NCI-H1105 treated with DMSO at 0.1 percent for 48 hours (cell line): Measurements from ENCODE around the gene HTR7.
"Not testable (repeated sequence)": the region's sequence is repeated elsewhere in the genome, so short reads cannot be mapped to it uniquely, and the experiment has no call there.

Experiments
- DNase-seq: peaks from one replicate; lab custom pipeline; 2025; lab: John Stamatoyannopoulos, UW

HTR7 gene

DNA sequence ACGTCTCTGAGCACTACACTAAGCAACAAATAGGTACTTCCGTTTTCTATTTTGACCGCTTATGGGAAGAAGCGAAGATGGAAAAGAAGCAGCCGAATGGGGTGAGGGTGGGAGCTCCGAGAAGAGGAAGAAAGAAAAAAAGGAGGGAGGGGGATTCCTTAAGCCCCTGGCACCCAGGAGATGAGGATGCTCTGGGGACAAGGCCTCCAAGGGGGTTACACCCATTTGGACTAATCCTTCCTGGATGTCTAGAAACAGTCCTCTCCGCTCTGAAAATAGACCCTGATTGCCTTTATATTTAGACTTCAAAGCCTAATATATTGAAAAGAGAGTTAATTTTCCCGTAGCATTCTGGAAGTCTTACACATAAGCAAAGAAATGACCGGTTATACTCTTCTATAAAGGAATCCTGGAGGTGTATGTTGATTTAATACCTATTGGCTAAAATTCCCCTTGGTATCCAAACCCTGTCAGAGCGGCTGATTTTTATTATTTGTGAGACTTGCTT is 676 bp upstream of the HTR7 start:
- no peak for DNase-seq

DNA sequence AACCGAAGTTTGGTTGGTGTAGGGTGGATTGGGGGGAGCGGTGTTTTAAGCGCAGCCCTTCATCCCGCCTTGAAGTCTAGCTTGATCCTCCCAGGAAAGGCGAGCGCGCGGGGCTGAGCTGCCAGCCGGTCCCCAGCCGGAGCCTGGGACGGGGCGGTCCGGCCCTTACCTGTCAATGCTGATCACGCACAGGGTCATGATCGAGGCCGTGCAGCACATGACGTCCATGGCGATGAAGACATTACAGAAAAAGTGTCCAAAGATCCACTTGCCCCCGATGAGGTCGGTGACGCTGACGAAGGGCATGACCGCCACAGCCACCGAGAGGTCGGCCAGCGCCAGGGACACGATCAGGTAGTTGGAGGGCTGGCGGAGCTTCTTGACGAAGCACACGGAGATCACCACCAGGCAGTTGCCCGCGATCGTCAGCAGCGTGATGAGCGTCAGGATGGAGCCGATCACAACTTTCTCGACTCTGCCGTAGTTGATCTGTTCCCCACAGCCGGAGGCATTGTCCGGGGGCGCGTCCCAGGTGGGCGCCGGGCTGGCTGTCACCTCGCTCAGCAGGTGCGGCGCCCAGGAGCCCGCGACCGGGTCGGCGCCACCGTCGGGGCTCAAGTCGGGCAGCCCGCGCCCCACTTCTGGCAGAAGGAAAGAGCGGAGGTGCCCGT is 740 bp downstream of the HTR7 start:
- no peak for DNase-seq

DNA sequence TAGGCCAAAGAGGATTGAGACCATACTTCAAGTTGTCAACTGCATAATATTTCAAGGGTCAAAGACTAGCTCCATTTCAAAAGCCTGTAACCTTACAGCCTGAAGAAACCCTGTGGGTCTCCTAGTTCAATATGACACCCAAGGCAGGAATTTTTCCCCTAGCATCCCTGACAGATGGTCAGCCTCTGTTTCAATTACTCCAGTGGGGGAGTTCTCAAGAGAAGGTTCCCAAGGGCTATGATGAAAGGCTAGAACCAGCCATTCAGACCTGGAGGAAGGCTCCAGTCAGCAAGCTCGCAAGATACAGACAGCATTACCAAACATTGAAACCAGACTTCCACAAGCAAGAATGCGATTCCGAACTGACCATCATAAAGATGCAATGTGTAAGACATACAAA is 1.6 kb downstream of the HTR7 start:
- DNase-seq, result no peak

DNA sequence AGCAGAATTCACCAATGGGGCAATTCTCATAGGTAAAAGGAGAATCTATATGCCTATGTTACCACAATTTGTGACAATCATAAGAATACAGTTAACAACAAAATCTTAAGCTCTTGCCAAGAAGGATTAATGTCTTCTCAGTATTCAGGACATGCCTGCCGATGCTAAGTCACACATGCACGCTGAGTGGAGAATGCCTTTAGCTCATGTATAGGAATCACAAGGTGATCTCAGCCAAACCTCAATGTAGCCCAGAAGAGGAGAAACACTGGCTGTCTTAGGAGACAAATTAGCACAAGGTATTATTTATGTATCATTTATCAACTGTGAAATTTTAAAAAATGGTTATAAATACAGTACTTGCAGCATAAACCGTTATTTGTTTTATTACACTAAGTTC is 2.7 kb downstream of the HTR7 start:
- DNase-seq, result no peak

DNA sequence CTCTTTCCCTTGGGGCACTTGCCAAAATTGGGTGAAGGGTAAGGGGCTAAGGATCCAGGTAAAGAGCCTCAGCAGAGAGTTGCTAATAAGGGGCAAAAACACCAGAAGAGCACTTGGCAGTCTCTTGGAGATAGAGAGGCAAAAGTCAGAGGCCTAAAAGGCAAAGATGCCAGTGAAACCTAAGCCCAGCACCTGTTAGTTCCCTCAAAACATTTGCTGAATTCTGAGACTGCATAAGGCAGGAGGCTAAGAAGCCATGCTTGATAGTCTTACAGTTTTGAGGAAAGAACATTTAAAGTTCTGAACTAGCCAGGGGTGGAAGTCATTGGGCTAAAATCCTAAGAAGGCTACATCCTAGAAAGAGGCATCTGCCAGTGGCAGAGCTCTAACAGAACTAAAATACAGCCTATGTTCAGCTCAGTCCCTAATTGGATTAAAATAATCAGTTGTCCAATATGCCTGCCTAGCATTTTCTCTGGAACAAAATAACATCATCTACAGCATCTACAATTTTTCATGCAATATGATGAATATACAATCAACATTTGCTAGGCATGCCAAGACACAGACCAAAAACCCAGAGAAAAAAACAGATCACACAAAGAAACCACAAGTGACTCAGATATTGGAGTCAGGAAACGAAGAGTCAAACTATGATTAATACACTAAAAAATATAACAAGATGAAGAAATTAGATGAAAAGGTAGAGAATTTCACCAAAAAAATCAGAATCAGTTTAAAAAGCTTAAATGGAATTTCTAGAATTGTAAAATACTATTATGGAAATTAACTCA is 7.7 kb downstream of the HTR7 start:
- no peak for DNase-seq

DNA sequence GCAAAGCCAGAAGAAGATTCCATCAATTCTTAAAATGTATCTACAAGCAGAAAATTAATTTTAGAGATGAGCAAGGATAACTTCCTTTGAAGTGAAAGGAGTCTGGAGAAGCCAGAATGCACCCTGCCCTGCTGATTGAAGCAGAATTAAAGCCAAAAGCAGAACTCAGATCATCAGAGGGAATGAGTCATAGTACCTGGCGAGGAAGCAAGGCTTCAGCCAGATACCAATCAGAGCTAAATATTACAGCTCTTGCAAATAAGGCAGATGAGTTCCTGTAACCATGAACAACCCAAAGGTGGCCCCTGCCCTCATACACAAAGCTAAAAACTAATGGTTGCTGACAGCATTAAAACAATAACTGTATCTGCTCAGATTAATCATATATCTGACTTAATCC is 10.4 kb downstream of the HTR7 start:
- no peak for DNase-seq

DNA sequence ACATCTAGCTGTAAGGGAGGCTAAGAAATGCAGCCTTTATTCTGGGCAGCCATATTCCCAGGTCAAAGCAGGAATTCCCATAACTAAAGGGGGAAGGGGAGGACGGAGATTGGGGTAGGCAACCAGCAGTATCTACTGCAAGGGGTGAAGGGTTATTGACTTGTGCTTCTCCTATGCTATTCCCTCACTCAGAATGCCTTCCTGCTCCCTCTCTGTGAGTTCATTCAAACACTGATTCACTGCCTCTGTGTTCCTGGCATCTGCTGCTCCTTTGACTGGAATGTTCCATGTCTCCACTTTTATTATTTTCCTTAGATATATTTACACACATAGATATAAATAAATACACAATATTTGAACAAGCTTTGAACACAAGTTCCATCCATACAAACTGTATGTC is 11.1 kb downstream of the HTR7 start:
- DNase-seq, result no peak

DNA sequence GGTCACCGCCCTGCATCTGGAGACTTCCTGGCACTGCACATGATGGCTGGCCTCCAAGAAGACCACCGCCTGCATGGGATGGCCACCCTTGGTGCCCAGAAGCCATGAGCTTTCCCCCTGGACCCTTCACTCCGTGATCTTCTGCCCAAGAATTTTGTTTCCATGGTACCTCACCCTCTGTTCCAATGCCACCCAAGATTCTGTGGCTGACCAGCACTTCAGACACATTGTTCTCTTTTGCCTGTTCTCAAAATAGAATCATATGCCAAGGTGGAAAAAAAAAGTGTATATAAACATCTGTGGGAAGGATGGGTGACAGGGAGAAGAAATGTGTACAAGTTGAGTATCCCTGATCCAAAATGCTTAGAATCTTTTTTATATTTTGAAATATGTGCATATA is 12.1 kb downstream of the HTR7 start:
- no peak for DNase-seq

DNA sequence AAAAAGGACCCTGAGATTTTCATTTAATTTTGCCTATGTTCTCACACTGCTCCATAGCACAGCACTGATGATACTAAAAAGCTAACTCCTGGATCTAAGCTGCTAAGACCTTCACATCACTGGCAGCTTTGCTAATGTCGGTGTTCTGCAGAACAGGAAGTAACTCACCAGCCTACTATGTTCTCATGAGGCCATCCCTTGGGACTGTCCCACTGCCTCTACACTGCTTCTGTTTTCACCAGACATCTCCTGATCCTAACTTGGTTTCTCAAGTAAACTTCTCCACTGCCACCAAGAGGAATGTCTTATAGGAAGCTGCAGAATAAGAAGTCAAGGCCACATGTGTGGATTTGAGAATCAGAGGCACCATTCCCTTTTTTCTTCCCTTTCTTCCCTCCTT is 15.1 kb downstream of the HTR7 start:
- no peak for DNase-seq

DNA sequence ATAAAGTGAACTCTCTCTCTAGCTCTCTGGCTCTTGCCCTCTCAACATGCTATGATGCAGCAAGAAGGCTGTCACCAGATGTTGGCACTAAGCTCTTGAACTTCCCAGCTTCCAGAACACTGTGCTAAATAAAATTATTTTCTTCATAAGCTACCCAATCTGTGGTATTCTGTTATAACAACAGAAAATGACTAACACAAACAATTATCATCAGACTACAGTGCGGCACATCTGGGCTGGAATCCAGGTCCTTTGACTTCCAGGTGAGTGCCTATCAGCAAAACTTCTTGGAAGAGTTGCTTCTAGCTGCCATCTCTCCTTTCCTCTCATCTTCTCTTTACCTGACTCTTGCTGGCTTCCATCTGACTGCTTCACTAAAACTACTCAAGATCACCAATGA is 20.4 kb downstream of the HTR7 start:
- DNase-seq, result no peak

DNA sequence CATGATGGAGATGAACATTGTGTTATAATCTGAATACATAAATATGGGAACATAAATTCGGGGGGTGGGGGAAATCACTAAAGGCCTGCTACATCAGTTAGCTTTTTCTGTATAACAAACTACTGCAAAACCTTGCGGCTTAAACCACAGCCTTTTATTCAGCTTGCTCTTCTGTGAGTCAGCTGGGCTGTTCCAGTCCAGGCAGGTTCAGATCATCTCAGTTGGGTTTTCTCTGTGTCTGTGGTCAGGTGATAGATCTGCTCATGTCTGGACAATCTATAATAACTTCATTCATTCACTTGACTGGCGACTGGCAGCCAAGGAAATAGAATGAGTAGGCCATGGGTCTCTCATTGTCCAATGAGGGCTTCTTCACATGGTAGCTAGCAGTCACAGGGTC is 23.5 kb downstream of the HTR7 start:
- DNase-seq, result no peak

DNA sequence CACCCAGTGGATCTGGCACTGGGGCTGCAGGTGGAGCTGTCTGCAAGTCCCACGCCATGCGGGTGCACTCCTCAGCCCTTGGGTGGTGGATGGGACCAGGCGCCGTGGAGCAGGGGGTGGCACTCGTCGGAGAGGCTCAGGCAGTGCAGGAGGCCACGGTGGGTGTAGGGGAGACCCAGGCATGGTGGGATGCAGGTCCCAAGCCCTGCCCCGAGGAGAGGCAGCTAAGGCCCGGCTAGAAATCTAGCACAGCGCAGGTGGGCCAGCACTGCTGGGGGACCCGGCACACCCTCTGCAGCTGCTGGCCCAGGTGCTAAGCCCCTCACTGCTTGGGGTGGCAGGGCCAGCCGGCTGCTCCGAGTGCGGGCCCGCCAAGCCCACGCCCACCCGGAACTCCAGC is 25.7 kb downstream of the HTR7 start:
- no peak for DNase-seq

DNA sequence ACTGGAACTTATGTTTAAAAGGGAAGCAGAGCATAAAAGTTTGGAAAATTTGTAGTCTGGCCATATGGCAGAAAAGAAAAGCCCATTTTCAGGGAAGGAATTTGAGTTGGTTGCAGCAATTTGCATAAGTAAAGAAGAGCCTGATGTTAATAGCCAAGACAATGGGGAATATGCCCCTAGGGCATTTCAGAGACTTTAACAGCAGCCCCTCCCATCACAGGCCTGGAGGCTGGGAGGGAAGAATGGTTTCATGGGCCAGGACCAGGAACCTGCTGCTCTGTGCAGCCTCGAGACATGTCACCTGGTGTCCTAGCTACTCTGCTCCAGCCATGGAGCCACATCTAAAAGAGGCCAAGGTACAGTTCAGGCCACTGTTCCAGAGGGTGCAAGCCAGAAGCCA is 35.3 kb downstream of the HTR7 start:
- DNase-seq, result no peak

DNA sequence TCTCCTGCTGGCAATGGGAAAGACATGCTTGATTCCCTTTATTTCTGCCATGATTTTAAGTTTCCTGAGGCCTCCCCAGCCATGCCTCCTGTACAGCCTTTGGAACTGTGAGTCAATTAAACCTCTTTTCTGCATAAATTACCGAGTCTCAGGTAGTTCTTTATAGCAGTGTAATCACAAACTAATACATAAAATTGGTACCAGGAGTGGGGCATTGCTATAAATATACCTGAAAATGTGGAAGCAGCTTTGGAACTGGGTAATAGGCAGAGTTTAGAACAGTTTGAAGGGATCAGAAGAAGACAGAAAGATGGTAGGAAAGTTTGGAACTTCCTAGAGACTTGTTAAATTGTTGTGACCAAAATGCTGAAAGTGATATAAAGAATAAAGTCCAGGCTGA is 36.0 kb downstream of the HTR7 start:
- DNase-seq, result not testable (repeated sequence)

DNA sequence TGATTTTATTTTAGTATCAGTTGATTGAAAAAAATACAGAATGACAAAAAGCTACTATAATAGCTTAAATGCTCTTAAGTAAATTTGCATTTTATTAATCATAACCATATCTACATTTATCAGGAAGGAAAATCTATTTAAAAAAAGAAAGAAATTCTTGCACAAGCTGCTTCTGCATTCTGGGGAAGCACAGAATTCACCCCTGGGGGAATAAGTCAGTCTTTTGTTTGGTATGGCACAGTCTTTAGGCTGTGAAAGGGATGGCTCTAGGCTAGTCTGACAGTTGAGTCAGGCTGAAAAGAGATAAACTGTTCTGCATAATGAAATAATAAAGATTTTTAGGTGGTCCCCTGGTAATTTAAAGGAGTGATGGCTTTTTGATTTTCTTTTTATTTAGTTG is 37.9 kb downstream of the HTR7 start:
- DNase-seq, result no peak

DNA sequence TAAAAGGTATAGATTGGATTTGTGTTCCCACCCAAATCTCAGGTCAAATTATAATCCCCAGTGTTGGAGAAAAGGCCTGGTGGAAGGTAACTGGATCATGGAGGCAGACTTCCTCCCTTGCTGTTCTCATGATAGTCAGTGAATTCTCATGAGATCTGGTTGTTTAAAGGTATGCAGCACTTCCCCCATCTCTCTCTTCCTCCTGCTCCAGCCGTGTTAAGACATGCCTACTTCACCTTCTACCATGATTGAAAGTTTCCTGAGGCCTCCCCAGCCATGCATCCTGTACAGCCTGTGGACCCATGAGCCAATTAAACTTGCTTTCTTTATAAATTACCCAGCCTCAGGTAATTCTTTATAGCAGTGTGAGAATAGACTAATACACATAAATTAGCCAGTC is 39.1 kb downstream of the HTR7 start:
- no peak for DNase-seq

DNA sequence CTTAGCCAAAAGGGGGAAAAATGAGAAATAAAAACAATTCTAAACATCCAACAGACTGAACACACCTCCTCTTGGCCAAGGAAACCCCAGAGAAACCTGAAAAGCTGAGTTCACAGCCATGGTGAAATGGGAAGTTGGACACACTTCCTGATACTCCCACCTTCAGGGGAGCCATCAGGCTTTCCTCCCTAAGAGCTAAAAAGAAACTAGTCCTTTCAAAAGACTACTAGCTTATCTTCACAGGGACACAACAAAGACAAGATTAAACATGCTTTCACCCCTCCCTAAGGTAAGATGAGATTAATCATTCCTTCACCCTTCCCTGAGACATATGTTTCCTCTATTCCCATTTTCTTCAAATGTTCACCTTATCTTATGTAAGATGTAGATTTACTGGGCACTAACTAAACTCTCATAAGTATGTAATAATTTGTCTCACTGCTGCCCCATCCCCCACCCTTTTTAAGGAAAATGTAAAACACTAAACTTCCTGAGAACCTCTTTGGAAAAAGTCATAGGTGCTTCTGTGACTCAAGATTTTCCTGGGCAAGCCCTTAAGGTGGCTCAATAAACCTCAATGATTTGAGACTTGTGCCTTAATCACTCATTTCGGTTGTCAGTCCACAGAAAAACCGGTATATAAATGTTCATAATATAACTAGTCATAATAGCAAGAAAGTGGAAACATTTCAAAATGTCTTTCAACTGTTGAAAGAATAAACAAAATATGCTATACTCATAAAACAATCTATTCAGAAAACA is 40.5 kb downstream of the HTR7 start:
- no peak for DNase-seq

DNA sequence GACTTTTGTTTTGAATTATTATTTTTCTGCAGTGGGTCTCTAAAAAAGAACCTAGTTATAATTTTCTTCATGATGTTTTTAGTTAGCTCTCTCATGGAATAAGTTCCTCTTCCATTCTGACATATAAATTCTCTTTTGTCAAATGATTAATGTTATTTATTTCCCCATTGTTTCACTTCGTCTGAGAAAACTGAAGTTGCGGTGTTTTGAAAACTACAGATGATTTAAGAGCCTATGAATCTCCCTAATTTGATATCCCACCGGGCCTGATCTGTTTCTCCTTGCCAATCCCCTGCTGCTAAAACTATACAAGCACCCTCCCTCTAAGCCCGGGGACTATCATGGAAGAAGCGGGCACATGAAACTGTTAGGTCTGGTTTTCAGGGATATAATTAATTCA is 41.4 kb downstream of the HTR7 start:
- DNase-seq, result no peak

DNA sequence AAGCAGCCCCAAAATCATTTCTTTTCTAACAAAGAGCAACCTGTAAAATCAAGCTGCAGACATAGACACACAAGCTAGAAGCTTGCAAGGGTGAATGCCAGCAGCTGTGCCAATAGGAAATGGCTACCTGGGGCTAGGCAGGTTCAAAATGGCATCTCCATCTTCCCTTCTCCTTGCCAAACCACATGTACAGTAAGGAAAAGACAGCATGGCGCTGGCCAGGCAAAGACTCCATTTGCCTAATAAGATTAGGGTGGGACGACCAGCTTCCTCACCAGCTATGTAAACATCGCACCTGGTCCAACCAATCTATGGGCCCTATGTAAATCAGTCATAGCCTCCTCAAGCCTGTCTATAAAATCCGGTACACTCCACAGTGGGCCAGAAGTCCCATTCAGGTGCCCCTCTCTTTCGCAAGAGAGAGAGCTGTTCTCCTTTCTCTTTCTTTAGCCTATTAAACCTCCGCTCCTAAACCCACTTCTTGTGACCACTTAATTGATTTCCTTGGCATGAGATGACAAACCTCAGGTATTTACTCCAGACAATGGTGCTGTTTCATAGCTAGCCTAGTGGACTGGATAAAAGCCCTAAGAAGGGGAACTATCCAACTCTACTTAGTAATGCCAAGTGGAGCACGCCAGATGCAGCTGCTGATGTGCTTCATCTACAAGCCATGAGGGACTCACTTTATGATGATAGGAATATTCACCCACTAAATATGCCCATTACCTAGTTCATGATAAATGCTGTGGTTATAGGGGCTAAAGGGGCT is 44.1 kb downstream of the HTR7 start:
- no peak for DNase-seq

DNA sequence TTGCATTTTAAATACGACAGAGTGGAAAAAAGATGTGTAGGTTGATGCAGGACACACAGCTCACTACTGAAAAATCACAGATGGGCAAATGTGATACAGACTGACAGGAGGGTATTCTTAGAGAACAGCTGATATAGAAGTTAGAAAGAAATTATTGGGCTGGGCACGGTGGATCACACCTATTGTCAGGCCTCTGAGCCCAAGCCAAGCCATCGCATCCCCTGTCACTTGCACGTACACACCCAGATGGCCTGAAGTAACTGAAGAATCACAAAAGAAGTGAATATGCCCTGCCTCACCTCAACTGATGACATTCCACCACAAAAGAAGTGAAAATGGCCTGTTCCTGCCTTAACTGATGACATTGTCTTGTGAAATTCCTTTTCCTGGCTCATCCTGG is 50.7 kb downstream of the HTR7 start:
- not testable (repeated sequence) for DNase-seq

DNA sequence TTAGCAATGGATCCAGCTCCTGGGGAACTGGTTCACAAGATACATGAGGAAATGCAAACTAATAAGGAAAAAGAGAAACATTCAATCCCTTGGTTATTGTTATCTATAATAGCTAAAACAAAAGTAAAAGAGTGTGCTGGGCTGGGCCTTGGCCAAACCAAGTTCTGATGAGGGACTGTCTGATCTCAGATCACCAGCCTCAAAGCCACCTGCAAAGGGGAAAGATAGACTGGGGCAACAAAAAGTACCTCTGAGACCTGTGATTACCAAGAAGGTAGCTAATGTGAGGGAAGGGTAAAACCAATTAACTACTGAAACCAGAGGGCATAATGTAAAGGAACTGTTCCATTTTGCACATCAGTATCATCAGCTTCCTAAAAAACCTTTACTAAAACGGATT is 51.2 kb downstream of the HTR7 start:
- DNase-seq, result no peak

DNA sequence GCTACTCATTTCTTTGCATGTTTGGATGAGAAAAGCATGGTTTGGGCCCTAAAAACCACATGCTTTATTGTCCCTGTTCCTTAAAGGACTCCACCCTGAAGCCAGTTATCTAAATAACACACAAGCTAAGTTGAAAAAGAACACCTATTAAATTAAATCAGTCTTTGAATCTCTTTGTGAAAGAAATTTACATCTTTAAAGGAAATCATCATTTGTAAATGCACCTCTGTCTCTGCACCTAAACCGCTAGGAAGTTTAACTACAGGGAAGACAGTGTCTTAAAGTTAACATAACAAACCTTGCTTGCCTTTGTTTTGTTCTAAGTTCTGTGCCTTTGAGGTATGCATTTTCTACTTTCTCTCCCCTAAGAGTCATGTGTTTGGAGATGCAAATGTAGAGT is 52.6 kb downstream of the HTR7 start:
- no peak for DNase-seq
